ENCODE measurements around the gene GDI1.

- TF ChIP-seq CTCF (IDR thresholded peaks at IDR 0.05) (no peak), POLR2A (IDR thresholded peaks at IDR 0.05) (no peak), POLR2AphosphoS5 (IDR thresholded peaks at IDR 0.05) (no peak)
Measured at GRCh38 chrX:154420402-154420756, 16.6 kb upstream of the GDI1 start.

Measured in breast epithelium (tissue), 3 donors.